Hepatocyte (in vitro differentiated cells): ENCODE measurements around the gene SKAP1. TPM values are rescaled to one million over a fixed set of nuclear protein-coding genes. Genes with fewer than 3 reads are reported as not detected.

Source experiments
- DNase-seq: peaks from one replicate; pipeline ENCODE4 v3.0.0-alpha.2; 2016; ENCODE audit warnings: low spot score
- H2AFZ ChIP-seq: fragments of 200-600 bp; sonication (generic); 2 replicates; pipeline ENCODE4 v1.6.0; 2016; ENCODE audit warnings: antibody characterized with exemption, mild to moderate bottlenecking
- H3K27ac ChIP-seq: fragments of 200-600 bp; sonication (generic); 2 replicates; pipeline ENCODE4 v1.5.1; 2016; ENCODE audit warnings: mild to moderate bottlenecking
- H3K27me3 ChIP-seq: fragments of 200-600 bp; sonication (generic); 2 replicates; pipeline ENCODE4 v1.6.1; 2016
- H3K36me3 ChIP-seq: fragments of 200-600 bp; sonication (generic); replicated peaks from 2 replicates; pipeline ENCODE4 v1.5.1; 2016; ENCODE audit warnings: low read depth; ENCODE audit not compliant: insufficient read depth
- H3K4me1 ChIP-seq: fragments of 200-600 bp; sonication (generic); 2 replicates; pipeline ENCODE4 v1.5.1; 2016; ENCODE audit warnings: mild to moderate bottlenecking, moderate library complexity; ENCODE audit not compliant: insufficient read depth
- H3K4me2 ChIP-seq: fragments of 200-600 bp; sonication (generic); 2 replicates; pipeline ENCODE4 v1.6.0; 2016
- H3K4me3 ChIP-seq: fragments of 200-600 bp; sonication (generic); 2 replicates; pipeline ENCODE4 v1.5.1; 2016; ENCODE audit warnings: mild to moderate bottlenecking
- H3K79me2 ChIP-seq: fragments of 200-600 bp; sonication (generic); 2 replicates; pipeline ENCODE4 v1.6.0; 2017; ENCODE audit warnings: mild to moderate bottlenecking
- H3K9me2 ChIP-seq: fragments of 200-600 bp; sonication (generic); replicated peaks from 2 replicates; pipeline ENCODE4 v1.6.0; 2017; ENCODE audit warnings: mild to moderate bottlenecking; ENCODE audit not compliant: insufficient read depth
- H3K9me3 ChIP-seq: fragments of 200-600 bp; sonication (generic); 2 replicates; pipeline ENCODE4 v1.5.1; 2016; ENCODE audit warnings: low read depth, mild to moderate bottlenecking
- H4K20me1 ChIP-seq: fragments of 200-600 bp; sonication (generic); 2 replicates; pipeline ENCODE4 v1.6.0; 2016; ENCODE audit warnings: mild to moderate bottlenecking; ENCODE audit not compliant: insufficient read depth, poor library complexity, severe bottlenecking
- EZH2 ChIP-seq: fragments of 200-600 bp; sonication (generic); IDR thresholded peaks from 2 replicates; pipeline ENCODE4 v1.6.1; 2016; ENCODE audit warnings: antibody characterized with exemption, mild to moderate bottlenecking, borderline replicate concordance
- EZH2phosphoT487 ChIP-seq: fragments of 200-600 bp; sonication (generic); IDR thresholded peaks from one replicate; pipeline ENCODE4 v1.6.1; 2018; ENCODE audit warnings: antibody characterized with exemption, mild to moderate bottlenecking, low read depth, moderate library complexity; ENCODE audit not compliant: unreplicated experiment, severe bottlenecking
- whole genome bisulfite sequencing: methylation state at CpG from one replicate; pipeline ENCODE4 v1.1.6; 2016; ENCODE audit warnings: low lambda C conversion rate; ENCODE audit errors: missing lambda C conversion rate; 5-methylcytosine and 5-hydroxymethylcytosine counted together
- polyA plus RNA-seq: library from polyadenylated mRNA; unstranded; fragments of >200 nt; fragmentation: Nextera tagmentation; extraction: Ambion mirVana; gene quantifications from 2 replicates; pipeline ENCODE4 v1.2.1, GENCODE V29; 2016
- total RNA-seq: library from RNA; depleted of rRNA; stranded (reverse); fragments of >200 nt; gene quantifications from 2 replicates; pipeline ENCODE4 v1.2.3, GENCODE V29; 2014
- TF ChIP-seq, protein P1 (sequence below): fragments of 200-600 bp; sonication (generic); IDR thresholded peaks from 2 replicates; pipeline ENCODE4 v1.5.1; 2016; ENCODE audit warnings: antibody characterized with exemption, mild to moderate bottlenecking; ENCODE audit not compliant: poor library complexity

Gene SKAP1
- total and polyA plus RNA-seq, 2 experiments from 2014 or later, result 1.4 to 3.0 TPM

DNA sequence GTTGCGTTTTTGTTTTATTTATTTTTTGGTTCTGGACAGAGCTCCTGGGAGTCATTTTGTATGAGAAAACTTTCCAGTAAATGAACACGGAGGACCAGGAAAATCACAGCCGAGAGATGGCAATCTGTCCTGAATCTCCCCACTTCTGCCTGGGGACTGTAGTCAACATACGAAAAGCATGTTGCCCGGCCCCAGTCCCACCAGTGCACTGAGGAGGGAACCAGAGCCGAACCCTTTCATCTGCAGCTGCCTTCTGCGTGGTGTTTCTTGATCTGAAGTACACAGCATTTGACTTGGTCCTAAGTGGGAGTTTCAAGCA is 303.5 kb downstream of the SKAP1 start:
- WGBS, result 93% methylated on average over 7 of the region's 7 CpGs

DNA sequence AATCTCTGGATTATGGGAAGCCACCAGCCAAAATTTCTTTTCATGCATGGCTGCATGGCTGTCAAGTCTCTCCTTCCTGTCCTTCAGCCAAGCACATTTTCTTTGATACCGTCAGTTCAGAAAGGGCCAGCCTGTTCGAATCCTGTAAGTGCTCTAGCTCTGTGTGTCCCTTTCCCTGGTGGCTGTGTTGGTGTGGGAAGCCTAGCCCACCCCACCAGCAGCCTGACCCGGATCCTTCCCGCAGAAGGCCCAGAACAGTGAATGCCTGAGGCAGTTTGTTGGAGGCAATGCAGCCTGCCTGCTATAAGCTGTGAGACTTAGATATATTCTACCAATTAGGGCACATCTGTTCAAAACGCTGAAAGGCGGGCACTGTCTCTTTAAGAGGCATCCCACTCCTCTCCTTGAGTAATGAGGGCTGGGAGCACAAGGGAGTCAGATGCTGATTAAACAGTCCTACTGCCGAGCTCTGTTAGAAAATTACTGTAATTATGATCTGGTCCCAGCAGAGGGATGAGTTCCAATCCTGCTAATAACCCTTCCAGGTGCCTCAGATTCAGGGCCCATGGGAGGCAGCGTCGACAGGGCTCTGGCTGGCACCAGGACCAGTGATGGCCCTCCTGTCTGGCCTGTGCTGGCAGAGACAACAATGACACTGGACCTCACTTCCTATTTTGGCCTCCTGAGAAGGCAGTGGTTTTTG is 304.0 kb downstream of the SKAP1 start:
- Histone ChIP-seq H3K4me2 (no peak overlapping the region), H3K36me3 (no peaks in the 10 kb centered on the region), H3K9me3 (no peaks in the 10 kb centered on the region), H3K27ac (no peak overlapping the region), H3K9me2 (no peaks in the 10 kb centered on the region), H3K79me2 (no peaks in the 10 kb centered on the region), H3K27me3 (no peaks in the 10 kb centered on the region), H2AFZ (no peak overlapping the region), H4K20me1 (no peaks in the 10 kb centered on the region), H3K4me3 (no peak overlapping the region), H3K4me1 (no peaks in the 10 kb centered on the region)
- no peak for DNase-seq
- WGBS, result 84% methylated on average over 8 of the region's 9 CpGs
- no peak for TF ChIP-seq EZH2phosphoT487
- TF ChIP-seq, protein P1, sequence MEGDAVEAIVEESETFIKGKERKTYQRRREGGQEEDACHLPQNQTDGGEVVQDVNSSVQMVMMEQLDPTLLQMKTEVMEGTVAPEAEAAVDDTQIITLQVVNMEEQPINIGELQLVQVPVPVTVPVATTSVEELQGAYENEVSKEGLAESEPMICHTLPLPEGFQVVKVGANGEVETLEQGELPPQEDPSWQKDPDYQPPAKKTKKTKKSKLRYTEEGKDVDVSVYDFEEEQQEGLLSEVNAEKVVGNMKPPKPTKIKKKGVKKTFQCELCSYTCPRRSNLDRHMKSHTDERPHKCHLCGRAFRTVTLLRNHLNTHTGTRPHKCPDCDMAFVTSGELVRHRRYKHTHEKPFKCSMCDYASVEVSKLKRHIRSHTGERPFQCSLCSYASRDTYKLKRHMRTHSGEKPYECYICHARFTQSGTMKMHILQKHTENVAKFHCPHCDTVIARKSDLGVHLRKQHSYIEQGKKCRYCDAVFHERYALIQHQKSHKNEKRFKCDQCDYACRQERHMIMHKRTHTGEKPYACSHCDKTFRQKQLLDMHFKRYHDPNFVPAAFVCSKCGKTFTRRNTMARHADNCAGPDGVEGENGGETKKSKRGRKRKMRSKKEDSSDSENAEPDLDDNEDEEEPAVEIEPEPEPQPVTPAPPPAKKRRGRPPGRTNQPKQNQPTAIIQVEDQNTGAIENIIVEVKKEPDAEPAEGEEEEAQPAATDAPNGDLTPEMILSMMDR, result no peak
- no peak for TF ChIP-seq EZH2

More for the DNA sequence above, 303.5 kb downstream of the SKAP1 start:
- Histone ChIP-seq H3K9me2 (no peaks in the 10 kb centered on the region), H3K4me1 (no peaks in the 10 kb centered on the region), H3K9me3 (no peaks in the 10 kb centered on the region), H3K27ac (no peak overlapping the region), H3K27me3 (no peaks in the 10 kb centered on the region), H2AFZ (no peak overlapping the region), H3K36me3 (no peaks in the 10 kb centered on the region), H3K79me2 (no peaks in the 10 kb centered on the region), H3K4me2 (no peak overlapping the region), H3K4me3 (no peak overlapping the region), H4K20me1 (no peaks in the 10 kb centered on the region)
- no peak for TF ChIP-seq EZH2
- TF ChIP-seq EZH2phosphoT487, result no peak
- TF ChIP-seq, protein P1, result no peak
- no peak for DNase-seq

DNA sequence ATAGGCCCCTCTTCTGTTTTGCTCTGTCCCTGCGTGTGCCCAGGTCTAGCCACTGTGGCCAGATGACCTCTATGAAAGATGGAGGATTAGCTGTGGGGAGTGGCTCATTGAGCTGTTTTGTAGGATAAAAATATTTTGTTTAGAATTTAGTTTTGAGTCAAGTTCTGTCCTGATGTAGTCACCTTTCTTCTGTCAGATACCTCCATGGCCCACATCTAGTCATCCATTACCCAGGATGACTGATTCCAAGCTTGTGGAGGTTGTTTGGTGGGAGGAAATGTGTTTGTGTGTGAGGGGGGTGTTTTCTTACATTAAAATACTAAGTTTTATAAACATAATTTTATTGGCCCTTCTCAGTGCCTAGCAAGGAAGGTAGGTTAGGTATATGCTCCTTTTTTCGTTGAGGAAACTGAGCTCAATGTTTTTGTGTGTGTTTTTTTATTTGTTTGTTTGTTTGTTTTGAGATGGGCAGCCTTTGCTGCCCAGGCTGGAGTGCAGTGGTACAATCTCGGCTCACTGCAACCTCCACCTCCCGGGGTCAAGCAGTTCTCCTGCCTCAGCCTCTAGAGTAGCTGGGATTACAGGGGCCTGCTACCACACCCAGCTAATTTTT is 306.1 kb downstream of the SKAP1 start:
- H3K9me2 ChIP-seq, result no peaks in the 10 kb centered on the region
- H3K9me3 ChIP-seq, result no peaks in the 10 kb centered on the region
- no peaks in the 10 kb centered on the region for H3K36me3 ChIP-seq
- H3K4me2 ChIP-seq, result no peak overlapping the region
- WGBS, result 92% methylated on average over 4 of the region's 4 CpGs
- H4K20me1 ChIP-seq, result no peaks in the 10 kb centered on the region
- TF ChIP-seq, protein P1, result no peak
- TF ChIP-seq EZH2 (no peak), EZH2phosphoT487 (no peak)
- no peak for DNase-seq
- no peaks in the 10 kb centered on the region for H3K27me3 ChIP-seq
- no peak overlapping the region for H2AFZ ChIP-seq
- no peak overlapping the region for H3K4me3 ChIP-seq
- no peaks in the 10 kb centered on the region for H3K79me2 ChIP-seq
- no peak overlapping the region for H3K27ac ChIP-seq
- H3K4me1 ChIP-seq, result no peaks in the 10 kb centered on the region
